Stimulated activated CD8-positive, alpha-beta memory T cell treated with anti-CD3 and anti-CD28 coated beads, Interleukin-4, amount 100 ng/mL, for 24 hours (primary cell): ENCODE results near the gene FGFRL1.

Source experiments
- DNase-seq: peaks from one replicate; pipeline ENCODE4 v3.0.0-alpha.2; 2020; ENCODE audit warnings: low read depth

Gene FGFRL1

GRCh38 chr4:1075225-1075624 is 63.8 kb downstream of the FGFRL1 start:
- no peak for DNase-seq

GRCh38 chr4:1075809-1076699 is 64.6 kb downstream of the FGFRL1 start:
- DNase-seq, result no peak
